T-helper 2 cell treated with Interferon-gamma antibody and Interleukin-4, amounts not matched to agents 5 μg/mL and 100 μg/mL, for 36 hours (primary cell): ENCODE data around the gene ANXA10.

Experiments used
- DNase-seq: peaks from one replicate; pipeline ENCODE4 v3.0.0; 2021; ENCODE audit warnings: low spot score
- H3K27ac Mint-ChIP-seq: one replicate; pipeline ENCODE4 v1.8.0; 2021; ENCODE audit warnings: mild to moderate bottlenecking, mixed read lengths
- H3K27me3 Mint-ChIP-seq: one replicate; pipeline ENCODE4 v1.8.0; 2021; ENCODE audit warnings: low read depth, mixed read lengths
- H3K36me3 Mint-ChIP-seq: one replicate; pipeline ENCODE4 v1.8.0; 2021; ENCODE audit warnings: low read depth, mixed read lengths
- H3K4me1 Mint-ChIP-seq: one replicate; pipeline ENCODE4 v1.8.0; 2021; ENCODE audit warnings: low read depth, mixed read lengths
- H3K4me3 Mint-ChIP-seq: one replicate; pipeline ENCODE4 v1.8.0; 2022; ENCODE audit warnings: mild to moderate bottlenecking, moderate library complexity, mixed read lengths
- H3K9me3 Mint-ChIP-seq: one replicate; pipeline ENCODE4 v1.8.0; 2021; ENCODE audit warnings: mixed read lengths

Gene ANXA10

GRCh38 chr4:168154546-168155277, 62.4 kb downstream of the ANXA10 start:
- no peak overlapping the region for H3K27ac Mint-ChIP-seq
- no peaks in the 10 kb centered on the region for H3K4me1 Mint-ChIP-seq
- no peaks in the 10 kb centered on the region for H3K9me3 Mint-ChIP-seq
- no peak overlapping the region for H3K4me3 Mint-ChIP-seq
- no peak for DNase-seq
- H3K36me3 Mint-ChIP-seq: no peaks in the 10 kb centered on the region
- no peaks in the 10 kb centered on the region for H3K27me3 Mint-ChIP-seq

- no peaks in the 10 kb centered on the region for H3K36me3 Mint-ChIP-seq
Observed at GRCh38 chr4:168162604-168163003, 70.3 kb downstream of the ANXA10 start.

GRCh38 chr4:168163106-168163505, 70.8 kb downstream of the ANXA10 start:
- Mint-ChIP-seq H3K9me3 (no peaks in the 10 kb centered on the region), H3K4me3 (no peak overlapping the region), H3K36me3 (no peaks in the 10 kb centered on the region), H3K4me1 (peaks cover 5% of the 10 kb centered on the region), H3K27ac (no peak overlapping the region), H3K27me3 (peaks cover 8% of the 10 kb centered on the region)
- no peak for DNase-seq

More at GRCh38 chr4:168162604-168163003, 70.3 kb downstream of the ANXA10 start:
- Mint-ChIP-seq H3K4me1 (peaks cover 1% of the 10 kb centered on the region), H3K9me3 (no peaks in the 10 kb centered on the region), H3K4me3 (no peak overlapping the region), H3K27me3 (peaks cover 7% of the 10 kb centered on the region), H3K27ac (no peak overlapping the region)
- DNase-seq: no peak

- peaks cover 8% of the 10 kb centered on the region for H3K27me3 Mint-ChIP-seq
Observed at GRCh38 chr4:168164045-168164444, 71.7 kb downstream of the ANXA10 start.

GRCh38 chr4:168164915-168165548, 72.7 kb downstream of the ANXA10 start:
- no peak overlapping the region for H3K4me3 Mint-ChIP-seq
- H3K9me3 Mint-ChIP-seq: no peaks in the 10 kb centered on the region
- no peaks in the 10 kb centered on the region for H3K36me3 Mint-ChIP-seq
- peaks cover 5% of the 10 kb centered on the region for H3K4me1 Mint-ChIP-seq
- no peak for DNase-seq
- no peak overlapping the region for H3K27ac Mint-ChIP-seq
- H3K27me3 Mint-ChIP-seq: peaks cover 8% of the 10 kb centered on the region

More at GRCh38 chr4:168164045-168164444, 71.7 kb downstream of the ANXA10 start:
- Mint-ChIP-seq H3K9me3 (no peaks in the 10 kb centered on the region), H3K27ac (no peak overlapping the region), H3K4me1 (peaks cover 5% of the 10 kb centered on the region), H3K4me3 (no peak overlapping the region), H3K36me3 (no peaks in the 10 kb centered on the region)
- no peak for DNase-seq

- no peak overlapping the region for H3K27ac Mint-ChIP-seq
- no peaks in the 10 kb centered on the region for H3K36me3 Mint-ChIP-seq
- H3K27me3 Mint-ChIP-seq: peaks cover 2% of the 10 kb centered on the region
- no peak for DNase-seq
- no peak overlapping the region for H3K4me3 Mint-ChIP-seq
- H3K4me1 Mint-ChIP-seq: peaks cover 5% of the 10 kb centered on the region
- no peaks in the 10 kb centered on the region for H3K9me3 Mint-ChIP-seq
Observed at GRCh38 chr4:168167714-168168284, 75.5 kb downstream of the ANXA10 start.

- Mint-ChIP-seq H3K27me3 (no peaks in the 10 kb centered on the region), H3K4me1 (no peaks in the 10 kb centered on the region), H3K27ac (no peak overlapping the region), H3K4me3 (no peak overlapping the region), H3K36me3 (no peaks in the 10 kb centered on the region), H3K9me3 (no peaks in the 10 kb centered on the region)
- DNase-seq: no peak
Observed at GRCh38 chr4:168174308-168174707, 82.0 kb downstream of the ANXA10 start.

GRCh38 chr4:168177546-168178149, 85.3 kb downstream of the ANXA10 start:
- Mint-ChIP-seq H3K4me1 (no peaks in the 10 kb centered on the region), H3K36me3 (no peaks in the 10 kb centered on the region), H3K9me3 (no peaks in the 10 kb centered on the region), H3K27ac (no peak overlapping the region), H3K27me3 (no peaks in the 10 kb centered on the region), H3K4me3 (no peak overlapping the region)
- DNase-seq: no peak

- no peak for DNase-seq
- no peaks in the 10 kb centered on the region for H3K27me3 Mint-ChIP-seq
- H3K9me3 Mint-ChIP-seq: no peaks in the 10 kb centered on the region
- H3K27ac Mint-ChIP-seq: no peak overlapping the region
- H3K36me3 Mint-ChIP-seq: no peaks in the 10 kb centered on the region
- peaks cover 4% of the 10 kb centered on the region for H3K4me1 Mint-ChIP-seq
- no peak overlapping the region for H3K4me3 Mint-ChIP-seq
Observed at GRCh38 chr4:168183717-168184571, 91.6 kb downstream of the ANXA10 start.

- peaks cover 10% of the 10 kb centered on the region for H3K27me3 Mint-ChIP-seq
- H3K27ac Mint-ChIP-seq: no peak overlapping the region
- H3K9me3 Mint-ChIP-seq: no peaks in the 10 kb centered on the region
- H3K4me3 Mint-ChIP-seq: no peak overlapping the region
- peaks cover 4% of the 10 kb centered on the region for H3K4me1 Mint-ChIP-seq
- H3K36me3 Mint-ChIP-seq: no peaks in the 10 kb centered on the region
- no peak for DNase-seq
Observed at GRCh38 chr4:168188754-168189153, 96.4 kb downstream of the ANXA10 start.

GRCh38 chr4:168197926-168198325, 105.6 kb downstream of the ANXA10 start:
- peaks cover 2% of the 10 kb centered on the region for H3K36me3 Mint-ChIP-seq
- DNase-seq: no peak
- H3K27me3 Mint-ChIP-seq: no peaks in the 10 kb centered on the region
- H3K4me3 Mint-ChIP-seq: no peak overlapping the region
- no peak overlapping the region for H3K27ac Mint-ChIP-seq
- peaks cover 10% of the 10 kb centered on the region for H3K9me3 Mint-ChIP-seq
- peaks cover 2% of the 10 kb centered on the region for H3K4me1 Mint-ChIP-seq

GRCh38 chr4:168199260-168199957, 107.1 kb downstream of the ANXA10 start:
- no peak overlapping the region for H3K4me3 Mint-ChIP-seq
- DNase-seq: no peak
- peaks cover 2% of the 10 kb centered on the region for H3K4me1 Mint-ChIP-seq
- no peak overlapping the region for H3K27ac Mint-ChIP-seq
- H3K27me3 Mint-ChIP-seq: no peaks in the 10 kb centered on the region
- H3K36me3 Mint-ChIP-seq: peaks cover 5% of the 10 kb centered on the region
- peaks cover 22% of the 10 kb centered on the region for H3K9me3 Mint-ChIP-seq

GRCh38 chr4:168200685-168201084, 108.3 kb downstream of the ANXA10 start:
- Mint-ChIP-seq H3K9me3 (peaks cover 33% of the 10 kb centered on the region), H3K36me3 (peaks cover 5% of the 10 kb centered on the region), H3K27ac (no peak overlapping the region), H3K4me1 (peaks cover 2% of the 10 kb centered on the region), H3K4me3 (no peak overlapping the region), H3K27me3 (no peaks in the 10 kb centered on the region)
- DNase-seq: no peak
